ENCODE measurements around the gene SHROOM1.
"Not testable (repeated sequence)": the region's sequence is repeated elsewhere in the genome, so short reads cannot be mapped to it uniquely, and the experiment has no call there.

The SHROOM1 gene, protein sequence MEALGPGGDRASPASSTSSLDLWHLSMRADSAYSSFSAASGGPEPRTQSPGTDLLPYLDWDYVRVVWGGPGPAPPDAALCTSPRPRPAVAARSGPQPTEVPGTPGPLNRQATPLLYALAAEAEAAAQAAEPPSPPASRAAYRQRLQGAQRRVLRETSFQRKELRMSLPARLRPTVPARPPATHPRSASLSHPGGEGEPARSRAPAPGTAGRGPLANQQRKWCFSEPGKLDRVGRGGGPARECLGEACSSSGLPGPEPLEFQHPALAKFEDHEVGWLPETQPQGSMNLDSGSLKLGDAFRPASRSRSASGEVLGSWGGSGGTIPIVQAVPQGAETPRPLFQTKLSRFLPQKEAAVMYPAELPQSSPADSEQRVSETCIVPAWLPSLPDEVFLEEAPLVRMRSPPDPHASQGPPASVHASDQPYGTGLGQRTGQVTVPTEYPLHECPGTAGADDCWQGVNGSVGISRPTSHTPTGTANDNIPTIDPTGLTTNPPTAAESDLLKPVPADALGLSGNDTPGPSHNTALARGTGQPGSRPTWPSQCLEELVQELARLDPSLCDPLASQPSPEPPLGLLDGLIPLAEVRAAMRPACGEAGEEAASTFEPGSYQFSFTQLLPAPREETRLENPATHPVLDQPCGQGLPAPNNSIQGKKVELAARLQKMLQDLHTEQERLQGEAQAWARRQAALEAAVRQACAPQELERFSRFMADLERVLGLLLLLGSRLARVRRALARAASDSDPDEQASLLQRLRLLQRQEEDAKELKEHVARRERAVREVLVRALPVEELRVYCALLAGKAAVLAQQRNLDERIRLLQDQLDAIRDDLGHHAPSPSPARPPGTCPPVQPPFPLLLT

DNA sequence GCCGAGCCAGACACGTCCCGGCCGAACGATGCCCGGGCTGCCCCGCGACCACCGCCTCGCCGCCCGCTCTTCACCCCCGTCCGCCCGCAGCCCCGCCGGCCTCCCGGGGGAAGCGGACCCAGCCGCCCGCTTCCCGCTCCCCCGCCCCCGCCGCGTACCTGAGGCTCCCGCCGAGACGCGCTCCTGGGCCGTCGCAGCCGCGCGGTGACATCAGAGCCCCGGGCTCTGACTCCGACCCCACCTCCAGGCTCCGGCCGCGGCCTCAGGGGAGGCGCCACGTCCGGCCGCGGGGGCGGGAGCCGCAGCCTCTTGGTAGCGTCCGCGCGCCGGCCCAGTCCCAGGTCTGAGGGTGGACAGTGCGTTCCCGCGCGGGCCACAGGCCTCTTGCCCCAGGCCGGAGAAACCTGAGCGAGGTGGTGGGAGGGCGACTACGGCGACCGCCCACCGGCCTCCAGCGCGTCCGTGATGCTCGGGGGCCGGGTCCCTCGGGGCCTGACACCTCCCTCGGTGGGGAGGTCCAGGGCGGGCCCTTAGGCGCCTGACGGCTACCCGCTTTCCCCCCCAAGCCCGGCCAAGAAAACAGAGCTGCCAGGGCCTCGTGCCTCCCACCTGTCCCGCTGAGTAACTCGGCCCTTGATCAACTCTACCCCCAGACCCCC is at the start of gene SHROOM1:
TSS of gene SHROOM1 (minus strand) at position 212 of the 659 bp plus-strand sequence. CDS start 4,507 bp downstream, outside the sequence.
- peak; percentile 17 for DNase-seq

DNA sequence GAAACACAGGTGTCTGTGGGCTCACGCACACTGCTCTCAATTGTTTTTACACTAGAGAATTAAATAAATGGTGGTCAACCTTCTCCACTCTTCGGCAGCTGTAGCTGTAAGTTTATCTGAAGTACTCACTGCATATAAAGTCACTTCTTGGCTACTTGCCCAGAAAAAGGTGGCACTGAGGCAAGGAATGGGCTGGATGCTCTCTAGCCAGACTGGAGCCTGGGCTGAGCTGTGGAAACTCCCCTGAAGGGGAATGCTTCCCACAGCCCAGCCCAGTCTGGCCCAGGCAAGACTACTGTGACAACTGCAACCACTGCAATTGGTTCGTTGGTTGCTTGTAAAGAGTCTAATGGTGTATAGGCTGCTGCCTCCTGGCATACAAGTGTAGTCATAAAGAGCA is 47.5 kb upstream of the SHROOM1 start:
- DNase-seq, result peak; percentile 19

DNA sequence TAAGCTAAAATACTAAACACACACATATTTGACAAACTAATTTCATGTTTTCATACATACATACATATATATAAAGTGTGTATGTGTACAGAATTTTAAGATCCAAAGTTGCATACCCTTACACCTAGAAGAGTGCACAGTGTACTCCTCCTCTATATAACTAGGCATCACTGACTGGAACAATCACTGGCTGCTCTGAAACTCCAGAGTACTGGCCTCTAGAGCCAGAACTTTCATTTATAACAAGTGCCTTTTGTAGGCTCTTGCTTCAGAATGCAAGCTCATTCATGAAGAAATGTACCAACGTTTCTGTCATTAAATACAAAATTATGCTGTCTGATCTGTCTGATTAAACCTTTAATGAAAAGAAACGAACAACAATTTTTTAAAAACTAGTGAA is 47.0 kb upstream of the SHROOM1 start:
- DNase-seq, result no peak

DNA sequence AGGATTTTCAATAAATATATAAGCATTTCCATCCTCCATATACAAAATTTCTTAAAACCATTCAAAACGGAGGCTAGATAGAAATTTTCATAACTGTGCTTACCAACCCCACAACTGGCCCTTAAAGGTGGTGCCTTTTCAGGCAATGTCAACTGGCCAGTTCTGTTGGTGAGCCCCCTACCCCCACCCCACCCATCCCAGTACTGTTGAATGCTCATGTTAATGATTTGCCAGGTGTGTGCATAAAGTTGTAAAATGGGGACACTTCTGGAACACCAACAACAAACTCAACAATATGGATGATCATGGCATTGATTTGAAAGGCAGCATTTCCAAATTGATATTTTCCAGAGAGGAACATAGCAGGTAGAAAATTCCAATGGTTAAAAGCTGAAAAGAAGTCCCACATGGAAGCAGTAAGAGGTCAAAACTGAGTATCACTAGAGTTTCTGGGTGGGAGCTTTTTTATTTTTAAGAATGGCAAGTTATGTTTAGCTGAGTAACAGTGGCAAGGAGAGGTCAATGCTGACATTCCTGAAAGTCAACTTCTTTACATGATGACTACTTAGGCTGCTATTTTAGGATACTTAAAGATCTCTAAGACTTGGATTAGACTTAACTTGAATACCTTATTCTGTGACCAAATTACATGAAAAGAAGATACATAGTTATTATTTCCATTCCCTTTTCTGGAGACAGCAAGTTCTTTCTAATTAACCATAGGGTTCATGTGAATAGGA is 45.7 kb upstream of the SHROOM1 start:
- DNase-seq, result no peak

DNA sequence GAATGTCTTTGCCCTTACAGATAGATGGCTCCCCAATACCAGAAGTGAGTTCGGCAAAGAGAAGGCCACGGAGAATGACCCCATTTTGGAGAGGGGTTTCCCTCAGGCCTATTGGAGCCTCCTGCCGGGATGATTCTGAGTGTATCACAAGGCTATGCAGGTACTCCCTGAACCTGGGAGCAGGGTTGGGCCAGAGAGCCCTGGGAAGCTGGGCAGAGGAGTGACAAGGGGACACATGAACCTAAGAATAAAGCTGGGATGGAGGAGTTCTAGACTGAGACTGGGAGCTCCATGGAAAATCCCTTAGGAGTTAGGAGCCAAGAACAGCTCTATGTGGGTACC is 43.5 kb upstream of the SHROOM1 start:
- no peak for DNase-seq

DNA sequence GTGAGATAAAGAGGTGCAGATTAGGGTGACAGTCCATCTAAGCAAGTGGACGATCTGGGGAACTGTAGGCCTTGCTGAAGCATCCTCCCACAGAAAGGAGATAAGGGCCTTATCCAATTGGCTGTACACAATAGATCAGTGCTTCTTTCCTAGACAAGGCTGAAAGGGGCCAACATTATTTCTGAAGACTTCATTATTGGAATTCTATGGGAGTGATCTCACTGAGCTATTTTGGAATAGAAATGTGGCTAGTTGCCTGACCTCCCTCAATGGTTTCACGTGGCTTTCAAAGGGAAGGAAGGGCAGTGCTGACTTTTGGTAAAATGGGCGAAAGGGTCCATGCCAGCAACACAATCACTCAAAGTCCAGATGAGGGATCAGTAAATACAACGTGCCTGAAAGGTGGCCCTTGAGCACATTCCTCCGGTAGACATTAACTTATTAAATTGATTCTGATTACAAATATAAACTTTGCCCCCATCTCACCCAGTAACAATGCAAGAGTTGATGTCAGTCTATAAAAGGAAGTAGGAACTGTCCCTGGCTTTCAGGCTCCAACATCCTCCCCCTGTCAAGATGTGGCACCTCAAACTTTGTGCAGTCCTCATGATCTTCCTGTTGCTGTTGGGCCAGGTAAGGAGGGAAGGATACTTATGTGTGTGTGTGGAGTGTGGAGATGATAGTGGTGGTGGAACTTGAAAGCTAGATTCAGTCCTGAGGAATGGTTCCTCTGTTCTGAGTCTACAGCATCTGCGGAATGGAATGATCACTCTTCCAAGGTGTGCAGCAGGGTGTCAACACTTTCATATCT is 42.9 kb upstream of the SHROOM1 start, which contains the start of gene LEAP2:
TSS of gene LEAP2 (plus strand) at position 550 of the 811 bp plus-strand sequence. CDS start at position 577, 27 bp downstream.
- no peak for DNase-seq

DNA sequence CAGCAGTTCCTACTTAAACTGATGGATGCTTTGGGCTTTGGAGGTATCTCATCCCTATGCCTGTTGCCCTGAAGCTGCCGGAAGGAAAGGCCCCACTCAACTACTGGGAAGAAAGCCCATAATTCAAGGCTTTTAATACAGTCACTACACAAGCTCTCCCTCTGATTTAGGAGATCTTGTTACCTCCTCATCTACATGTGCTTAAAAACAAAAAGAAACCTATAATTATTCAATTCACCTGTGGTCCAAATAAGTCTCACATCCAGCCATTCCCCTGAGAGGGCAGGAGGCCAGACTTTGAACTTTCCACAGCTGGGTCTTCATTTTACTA is 42.3 kb upstream of the SHROOM1 start:
- DNase-seq, result no peak

DNA sequence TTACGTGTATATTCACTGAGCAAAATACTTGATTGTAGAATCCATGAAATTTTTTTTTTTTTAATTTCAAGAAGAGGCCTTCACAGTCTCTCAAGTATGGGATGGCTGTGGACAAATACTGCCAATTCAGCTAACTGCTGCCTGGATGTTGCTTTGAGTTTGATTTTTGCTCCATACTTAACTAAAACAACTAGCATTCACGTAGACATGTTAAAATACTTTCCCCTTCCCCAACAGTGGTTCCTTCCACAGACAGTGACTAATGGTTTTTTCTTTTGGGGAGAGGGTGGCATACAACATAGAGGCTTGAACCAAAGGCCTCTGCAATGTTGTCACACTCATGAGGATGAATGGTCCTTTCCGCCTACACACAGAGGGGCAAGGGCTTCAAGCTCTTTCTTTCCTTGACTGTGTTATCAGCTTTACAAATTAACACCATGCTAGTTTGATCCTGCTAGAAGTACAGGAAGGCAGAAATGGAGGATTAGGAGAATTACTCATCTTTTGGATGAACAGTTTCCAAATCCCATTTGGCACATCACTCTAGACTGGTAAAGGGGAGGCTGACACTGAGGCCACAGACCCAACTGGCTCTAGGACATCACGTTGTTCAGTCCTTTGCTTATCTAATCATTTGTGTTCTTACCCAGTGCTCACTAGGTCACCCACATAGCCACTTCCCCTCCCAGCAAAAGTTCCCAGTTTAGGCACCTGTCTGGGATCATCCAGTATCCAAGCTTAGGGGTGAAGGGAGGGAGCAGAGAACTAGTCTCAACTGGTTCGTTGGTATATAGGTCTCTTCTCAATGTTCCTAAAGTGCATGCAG is 41.2 kb upstream of the SHROOM1 start:
- DNase-seq, result no peak

DNA sequence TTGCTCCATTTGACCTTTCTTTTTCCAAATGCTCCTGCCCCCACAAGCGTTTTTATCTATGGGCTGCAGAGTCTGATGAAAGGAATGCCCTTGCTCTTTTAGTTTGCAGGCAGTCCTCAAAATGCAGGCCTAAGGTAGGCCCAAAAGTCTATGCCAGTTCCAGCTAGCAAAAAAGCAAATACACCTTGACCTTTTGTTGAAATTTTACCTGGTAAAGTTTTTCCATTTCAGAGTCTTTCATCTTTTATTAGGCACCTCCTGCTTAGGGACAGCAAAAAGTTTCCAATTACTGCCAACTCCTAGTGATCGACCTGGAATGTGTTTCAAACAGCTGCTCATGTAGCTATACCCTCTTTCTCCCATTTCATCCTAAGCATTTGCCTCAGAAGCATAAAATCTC is 40.4 kb upstream of the SHROOM1 start:
- no peak for DNase-seq

DNA sequence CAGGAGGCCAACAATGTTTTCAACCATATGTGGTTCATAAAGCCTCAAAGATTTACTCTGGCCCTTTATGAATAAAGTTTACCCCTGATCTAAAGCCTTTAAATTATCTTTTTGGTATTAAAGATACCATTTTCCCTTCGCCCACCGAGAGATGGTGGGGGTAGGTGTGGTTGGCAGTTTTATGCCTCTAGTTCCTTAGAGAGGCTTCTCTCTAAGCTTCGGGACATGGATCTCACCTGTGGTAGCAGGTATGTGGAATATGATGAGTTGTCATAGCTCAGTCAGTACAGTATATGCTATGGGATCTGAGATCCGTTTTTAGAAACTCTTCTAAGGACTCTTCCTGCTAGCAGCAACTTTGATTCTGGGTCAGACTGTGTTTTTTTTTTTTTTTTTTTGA is 38.3 kb upstream of the SHROOM1 start:
- no peak for DNase-seq

DNA sequence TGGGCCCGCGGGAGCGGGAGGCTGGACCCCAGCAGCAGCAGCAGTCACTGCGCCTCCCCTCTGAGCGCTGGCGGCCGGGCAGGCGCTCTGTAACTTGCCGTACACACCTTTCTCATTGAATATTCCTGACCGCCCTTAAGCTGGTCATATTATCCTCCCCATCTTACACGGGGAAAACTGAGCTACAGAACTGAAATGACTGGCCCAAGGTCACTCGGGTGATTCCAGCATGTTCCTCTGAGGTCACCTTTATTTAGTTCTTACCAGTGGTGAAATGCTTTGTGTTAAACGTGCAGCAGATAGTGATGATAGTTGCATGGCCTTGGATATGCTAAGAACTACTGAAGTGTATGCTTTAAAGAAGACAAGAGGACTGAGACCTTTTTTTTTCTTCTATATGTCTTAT is 36.6 kb upstream of the SHROOM1 start:
- DNase-seq, result no peak

DNA sequence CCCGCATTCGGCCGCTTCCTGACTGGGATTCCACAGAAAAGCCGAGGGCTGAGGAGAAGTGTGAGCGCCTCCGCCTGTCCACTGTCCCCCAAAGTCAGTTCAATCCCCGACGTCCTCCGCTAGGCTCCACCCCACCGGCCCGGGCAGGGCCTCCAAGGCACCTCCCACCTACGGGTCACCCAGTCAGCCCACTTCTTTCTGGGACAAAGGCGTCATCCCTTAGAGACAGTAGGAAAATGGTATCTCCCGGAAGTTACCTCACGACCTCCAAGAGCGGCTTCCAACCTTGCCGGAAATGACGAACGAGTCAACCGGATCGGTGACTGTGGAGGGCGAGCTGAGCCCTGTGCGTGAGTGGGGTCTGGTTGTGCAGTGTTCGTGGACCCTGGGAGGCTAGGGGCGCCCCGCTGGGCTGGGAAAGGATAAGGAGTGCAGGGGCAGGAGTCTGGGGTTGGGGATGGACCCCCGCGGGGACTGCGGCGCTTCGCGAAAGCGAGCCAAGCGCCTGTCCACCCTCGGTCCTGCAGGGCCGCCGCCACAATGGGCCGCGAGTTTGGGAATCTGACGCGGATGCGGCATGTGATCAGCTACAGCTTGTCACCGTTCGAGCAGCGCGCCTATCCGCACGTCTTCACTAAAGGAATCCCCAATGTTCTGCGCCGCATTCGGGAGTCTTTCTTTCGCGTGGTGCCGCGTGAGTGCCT is 36.0 kb upstream of the SHROOM1 start, which contains the start of the genes GDF9 and UQCRQ:
TSS of gene GDF9 (minus strand) at position 128 of the 704 bp plus-strand sequence. CDS start 1,936 bp downstream, outside the sequence.
TSS of gene UQCRQ (plus strand) at position 301 of the 704 bp plus-strand sequence. CDS start at position 541, 240 bp downstream.
- peak; percentile 87 for DNase-seq

DNA sequence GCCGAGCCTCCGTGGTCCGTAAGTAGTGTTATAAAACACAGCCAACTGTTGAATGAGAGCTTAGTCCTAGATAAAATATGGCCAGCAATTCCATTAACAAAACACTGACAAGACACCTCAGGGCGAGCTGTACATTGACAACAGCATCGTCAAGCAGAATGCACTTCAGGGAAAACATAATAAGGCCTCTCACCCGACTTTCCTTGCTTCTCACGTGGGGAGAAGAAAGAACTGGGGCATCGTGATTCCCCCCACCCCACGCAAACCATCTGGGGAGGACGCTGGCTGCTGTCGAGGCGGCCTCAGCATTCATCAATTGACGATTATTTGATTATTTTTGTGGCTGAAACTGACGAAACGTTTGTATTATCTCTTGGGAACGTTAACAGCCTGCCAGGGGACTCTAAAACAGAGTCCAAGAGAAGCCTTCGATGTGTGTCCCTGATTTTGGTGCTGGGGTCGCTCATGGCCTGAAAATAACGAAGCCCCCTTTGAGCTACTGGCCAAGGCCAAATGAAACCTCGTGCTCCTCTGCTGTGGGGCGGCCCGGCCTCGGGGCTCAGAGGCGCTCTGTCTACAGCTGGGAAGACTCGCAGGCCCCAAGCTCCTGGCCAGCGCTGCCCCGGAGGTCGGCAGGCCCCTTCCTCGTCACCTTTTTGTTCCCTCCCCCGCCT is 35.4 kb upstream of the SHROOM1 start:
- DNase-seq, result no peak

DNA sequence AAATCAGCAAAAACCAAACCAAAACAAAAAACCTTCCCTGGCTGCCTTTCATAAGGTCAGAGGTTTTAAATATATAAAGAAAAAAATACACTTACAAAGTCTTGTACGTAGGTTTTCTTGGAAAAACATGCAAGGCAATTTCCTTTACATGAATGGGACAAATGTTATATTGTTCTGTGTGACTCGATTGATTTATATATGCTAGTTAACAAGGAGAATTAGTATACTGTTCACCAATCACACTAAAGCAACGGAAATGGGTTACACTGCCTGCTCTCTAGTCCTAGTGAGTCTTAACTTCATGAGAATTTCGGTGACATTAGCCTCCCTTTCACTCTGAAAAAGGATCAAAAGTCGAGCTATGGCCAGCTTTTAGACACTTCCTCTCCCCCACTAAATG is 30.3 kb upstream of the SHROOM1 start:
- no peak for DNase-seq

DNA sequence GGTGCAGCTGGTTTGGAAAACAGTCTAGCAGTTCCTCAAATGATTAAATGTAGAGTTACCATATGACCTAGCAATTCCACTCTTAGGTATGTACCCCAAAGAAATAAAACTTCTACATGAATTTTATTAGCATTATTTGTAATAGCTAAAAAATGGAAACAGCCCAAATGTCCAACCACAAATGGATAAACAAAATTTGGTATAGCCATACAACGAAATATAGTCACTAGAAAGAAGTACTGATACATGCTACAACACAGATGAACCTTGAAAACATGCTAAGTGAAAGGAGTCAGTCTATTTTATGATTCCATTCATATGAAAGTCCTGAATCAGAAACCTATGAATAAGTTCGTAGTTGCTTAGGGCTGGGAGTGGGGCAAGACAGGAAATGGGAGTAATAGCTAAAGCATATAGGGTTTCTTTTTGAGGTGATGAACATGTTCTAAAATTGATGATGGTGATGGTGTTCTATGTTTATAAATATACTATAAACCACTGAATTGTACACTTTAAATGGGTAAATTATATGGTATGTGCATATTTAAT is 29.5 kb upstream of the SHROOM1 start:
- DNase-seq, result no peak

DNA sequence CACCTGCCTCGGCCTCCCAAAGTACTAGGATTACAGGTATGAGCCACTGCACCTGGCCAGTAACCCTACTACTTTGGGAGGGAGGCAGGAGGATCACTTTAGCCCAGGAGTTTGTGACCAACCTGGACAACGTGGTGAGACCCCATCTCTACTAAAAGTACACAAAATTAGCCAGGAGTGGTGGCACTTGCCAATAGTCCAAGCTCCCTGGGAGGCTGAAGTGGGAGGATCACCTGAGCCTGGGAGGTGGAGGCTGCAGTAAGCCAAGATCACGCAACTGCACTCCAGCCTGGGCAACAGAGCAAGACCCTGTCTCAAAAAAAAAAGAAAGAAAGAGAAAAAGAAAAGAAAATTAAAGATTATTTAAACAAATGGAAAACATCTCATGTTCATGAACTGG is 25.6 kb upstream of the SHROOM1 start:
- DNase-seq, result no peak

DNA sequence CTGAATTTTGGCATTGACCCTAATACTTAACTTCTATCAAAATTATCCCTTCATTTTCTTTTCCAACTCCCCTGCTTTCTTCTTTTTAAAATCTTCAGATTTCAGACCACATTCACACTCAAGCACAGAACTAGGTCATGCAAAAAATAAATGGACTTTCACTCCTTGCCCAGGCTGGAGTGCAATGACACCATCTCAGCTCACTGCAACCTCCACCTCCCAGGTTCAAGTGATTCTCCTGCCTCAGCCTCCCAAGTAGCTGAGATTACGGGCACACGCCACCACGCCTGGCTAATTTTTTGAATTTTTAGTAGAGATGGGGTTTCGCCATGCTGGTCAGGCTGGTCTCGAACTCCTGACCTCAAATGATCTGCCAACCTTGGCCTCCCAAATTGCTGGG is 24.5 kb upstream of the SHROOM1 start:
- not testable (repeated sequence) for DNase-seq

DNA sequence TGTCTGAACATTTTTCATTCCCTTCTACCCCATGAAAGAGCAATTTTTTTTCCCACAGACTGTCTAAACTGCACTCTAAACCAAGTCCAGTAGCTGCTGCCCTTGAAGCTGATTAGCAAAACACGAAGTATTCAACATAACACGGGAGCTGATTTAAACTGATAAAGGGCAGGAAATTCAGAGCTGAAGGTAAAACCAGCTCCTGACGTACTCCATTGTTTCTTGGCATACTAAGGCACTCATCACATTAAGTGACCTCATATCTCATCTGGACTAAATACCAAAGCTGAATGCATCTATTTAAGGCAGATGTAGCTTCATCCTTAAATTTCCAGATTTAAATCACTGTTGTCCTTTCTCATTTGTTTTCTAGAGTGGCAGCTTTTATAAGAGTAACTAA is 23.9 kb upstream of the SHROOM1 start:
- no peak for DNase-seq

DNA sequence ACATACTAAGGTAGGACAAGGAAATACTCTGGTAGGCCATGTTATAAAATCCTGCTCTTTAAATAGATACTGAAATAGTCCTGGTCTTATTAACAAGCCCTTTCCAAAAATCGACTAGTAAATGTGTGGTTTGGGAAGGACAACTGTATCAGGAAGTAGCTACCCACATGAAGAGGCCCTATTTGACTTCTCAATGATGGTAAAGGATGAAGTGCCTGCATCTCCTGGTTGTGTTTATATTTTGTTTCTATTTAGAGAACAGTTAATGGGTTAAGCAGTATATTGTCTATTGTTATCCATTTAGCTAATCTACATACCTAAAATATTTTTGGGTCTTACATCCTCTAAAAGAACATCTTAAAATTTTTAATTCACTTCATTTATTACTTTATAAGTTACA is 23.3 kb upstream of the SHROOM1 start:
- DNase-seq, result no peak
